ENCODE data around the gene TRPM8. TPM values are rescaled to one million over a fixed set of nuclear protein-coding genes. Genes with fewer than 3 reads are reported as not detected.
A peak's percentile ranks its signal among the peaks of the same experiment; 100 is the strongest.
"Not testable (repeated sequence)": the region's sequence is repeated elsewhere in the genome, so short reads cannot be mapped to it uniquely, and the experiment has no call there.

TRPM8 gene
- total RNA-seq, 1 donor from 2014 or later: not detected

- DNase-seq (ENCODE audit: low spot score) (no peak), ATAC-seq (no peak)
- intact Hi-C loops (cut with DNase I): no loop called here
These were observed 49.2 kb downstream of the TRPM8 start for GRCh38 chr2:233966388-233966787.

DNA sequence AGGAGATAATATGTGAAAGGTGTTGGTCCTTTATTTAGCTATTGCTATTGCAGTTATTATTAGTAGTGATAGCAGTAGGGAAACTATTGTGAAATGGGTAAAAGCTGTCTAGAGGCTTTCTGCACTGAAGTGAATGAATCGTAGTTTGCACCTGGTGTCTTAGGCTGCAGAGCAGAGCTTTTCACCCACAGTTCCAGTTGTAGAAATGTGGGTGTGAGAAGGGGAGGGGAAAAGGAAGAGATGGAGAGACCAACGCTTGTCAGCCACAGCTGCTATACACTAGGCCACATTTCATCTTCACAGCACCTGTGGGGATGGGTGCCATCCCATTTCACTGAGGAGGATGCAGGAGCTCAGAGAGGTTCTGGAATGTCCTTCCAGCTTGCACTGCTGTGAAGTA lies 50.0 kb downstream of the TRPM8 start:
- ATAC-seq (no peak), DNase-seq (ENCODE audit: low spot score) (no peak)
- intact Hi-C loops (cut with DNase I): no loop called here

DNA sequence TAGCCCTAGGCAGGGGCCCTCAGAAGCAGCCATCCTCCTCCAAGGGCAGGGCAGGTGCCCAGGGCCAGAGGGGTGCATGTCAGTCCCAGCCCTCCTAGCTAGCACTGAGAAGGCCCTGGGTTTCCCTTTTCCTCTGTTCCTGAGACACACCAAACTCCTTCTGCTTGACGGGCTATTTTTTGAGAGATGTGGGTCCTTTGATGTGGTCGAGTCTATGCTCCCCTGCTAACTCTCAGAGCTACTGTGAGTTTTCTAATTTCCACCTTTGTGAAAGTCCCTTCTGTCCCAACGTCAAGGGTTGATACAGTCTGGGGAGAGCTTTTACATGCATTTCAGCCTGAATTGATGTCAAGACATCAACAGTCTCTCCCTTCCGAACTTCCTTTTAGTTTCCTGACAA lies 51.4 kb downstream of the TRPM8 start:
- no peak for ATAC-seq
- intact Hi-C loops (cut with DNase I): no loop called here
- DNase-seq (ENCODE audit: low spot score): no peak

GRCh38 chr2:233972460-233972859 lies 55.3 kb downstream of the TRPM8 start:
- intact Hi-C loops (cut with DNase I); DNase-seq (ENCODE audit: low spot score); ATAC-seq: not testable (repeated sequence)

DNA sequence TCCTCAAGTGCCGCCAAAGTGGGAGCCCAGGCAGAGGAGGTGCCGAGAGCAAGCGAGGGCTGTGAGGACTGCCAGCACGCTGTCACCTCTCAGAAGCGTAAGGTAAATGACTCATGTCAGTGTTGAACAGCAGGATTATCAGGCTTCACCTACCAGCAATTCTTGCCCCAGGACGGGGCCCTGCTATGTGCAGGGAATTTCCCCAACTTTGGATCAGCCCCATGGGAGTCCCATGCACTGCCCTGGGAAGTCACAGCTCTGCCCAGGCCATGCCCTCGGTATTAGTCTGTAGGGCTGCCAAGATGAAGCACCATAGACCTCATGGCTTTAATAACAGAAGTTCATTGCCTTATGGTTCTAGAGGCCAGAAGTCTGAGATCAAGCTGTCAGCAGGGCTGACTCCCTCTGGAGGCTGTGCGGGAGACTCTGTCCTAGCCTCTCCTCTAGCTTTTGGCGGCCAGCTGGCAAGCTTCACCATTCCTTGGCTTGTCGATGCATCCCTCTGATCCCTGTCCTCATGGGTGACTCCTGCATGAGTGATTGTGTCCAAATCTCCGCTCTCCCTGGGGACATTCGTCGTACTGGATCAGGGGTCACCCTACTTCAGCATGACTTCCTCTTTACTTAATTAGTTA lies 55.9 kb downstream of the TRPM8 start:
- DNase-seq (ENCODE audit: low spot score) (no peak), ATAC-seq (no peak)
- intact Hi-C loops (cut with DNase I): no loop called here

- intact Hi-C loops (cut with DNase I): no loop called here
- ATAC-seq: no peak
- DNase-seq (ENCODE audit: low spot score): no peak
These were observed 56.6 kb downstream of the TRPM8 start for GRCh38 chr2:233973786-233974185.

GRCh38 chr2:233974530-233975071 lies 57.4 kb downstream of the TRPM8 start:
- peak; percentile 45 for ATAC-seq
- intact Hi-C loops (cut with DNase I): no loop called here

GRCh38 chr2:233976087-233976486 lies 58.9 kb downstream of the TRPM8 start:
- DNase-seq (ENCODE audit: low spot score): no peak
- intact Hi-C loops (cut with DNase I): no loop called here
- ATAC-seq: no peak

More at GRCh38 chr2:233974530-233975071, 57.4 kb downstream of the TRPM8 start:
- DNase-seq (ENCODE audit: low spot score): no peak

- intact Hi-C loops (cut with DNase I): no loop called here
- ATAC-seq (peak; percentile 60), DNase-seq (ENCODE audit: low spot score) (no peak)
These were observed 59.6 kb downstream of the TRPM8 start for GRCh38 chr2:233976690-233977294.

GRCh38 chr2:233977296-233977837 lies 60.2 kb downstream of the TRPM8 start:
- intact Hi-C loops (cut with DNase I): no loop called here
- ATAC-seq (no peak), DNase-seq (ENCODE audit: low spot score) (no peak)

- ATAC-seq (no peak), DNase-seq (ENCODE audit: low spot score) (no peak)
- intact Hi-C loops (cut with DNase I): loop anchor here (10.0 kb wide), 1 partner anchor 515 kb away; the partner anchor contains the start of gene ARL4C
These were observed 62.6 kb downstream of the TRPM8 start for GRCh38 chr2:233979748-233980147.

DNA sequence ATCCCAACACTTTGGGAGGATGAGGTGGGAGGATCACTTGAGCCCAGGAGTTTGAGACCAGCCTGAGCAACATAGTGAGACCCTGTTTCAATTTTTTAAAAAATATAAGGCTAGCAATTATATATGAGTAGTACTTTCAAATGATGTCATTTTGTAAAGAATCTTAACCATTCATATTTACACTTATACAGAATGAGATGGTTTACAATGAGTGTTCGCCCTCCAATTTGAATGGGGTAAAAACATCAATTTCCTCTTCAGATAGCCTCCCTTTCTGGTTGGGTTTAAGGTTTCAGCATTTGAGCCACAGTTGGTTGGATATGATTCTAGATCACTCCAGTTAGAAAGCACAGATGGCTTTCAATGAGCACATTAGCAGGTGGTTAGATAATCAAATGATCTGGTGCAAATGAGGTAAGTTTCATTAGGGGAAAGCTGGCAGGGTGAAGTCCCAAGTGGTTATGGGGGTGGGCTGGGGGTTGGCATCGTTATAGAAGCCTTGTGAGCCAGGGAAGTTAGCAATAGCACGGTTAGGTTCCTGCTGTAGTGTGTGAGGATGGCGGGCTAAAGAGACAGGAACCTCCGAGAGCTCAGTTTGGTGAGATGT lies 63.9 kb downstream of the TRPM8 start:
- intact Hi-C loops (cut with DNase I): loop anchor here (10.0 kb wide), 1 partner anchor 514 kb away; the partner anchor contains the start of gene ARL4C
- ATAC-seq (no peak), DNase-seq (ENCODE audit: low spot score) (no peak)

- ATAC-seq (no peak), DNase-seq (ENCODE audit: low spot score) (no peak)
- intact Hi-C loops (cut with DNase I): loop anchor here (10.0 kb wide), 1 partner anchor 513 kb away; the partner anchor contains the start of gene ARL4C
These were observed 64.6 kb downstream of the TRPM8 start for GRCh38 chr2:233981574-233982420.

GRCh38 chr2:233982421-233983121 lies 65.4 kb downstream of the TRPM8 start:
- intact Hi-C loops (cut with DNase I): loop anchor here (10.0 kb wide), 1 partner anchor 512 kb away; the partner anchor contains the start of gene ARL4C
- DNase-seq (ENCODE audit: low spot score): no peak
- ATAC-seq: no peak

GRCh38 chr2:233983445-233983844 lies 66.3 kb downstream of the TRPM8 start:
- intact Hi-C loops (cut with DNase I): loop anchor here (10.0 kb wide), 1 partner anchor 511 kb away; the partner anchor contains the start of gene ARL4C
- ATAC-seq: no peak

GRCh38 chr2:233988581-233988980 lies 71.4 kb downstream of the TRPM8 start:
- DNase-seq (ENCODE audit: low spot score): no peak
- no peak for ATAC-seq
- intact Hi-C loops (cut with DNase I): loop anchor here (10.0 kb wide), 1 partner anchor 506 kb away; the partner anchor contains the start of gene ARL4C

More at GRCh38 chr2:233983445-233983844, 66.3 kb downstream of the TRPM8 start:
- no peak for DNase-seq (ENCODE audit: low spot score)

DNA sequence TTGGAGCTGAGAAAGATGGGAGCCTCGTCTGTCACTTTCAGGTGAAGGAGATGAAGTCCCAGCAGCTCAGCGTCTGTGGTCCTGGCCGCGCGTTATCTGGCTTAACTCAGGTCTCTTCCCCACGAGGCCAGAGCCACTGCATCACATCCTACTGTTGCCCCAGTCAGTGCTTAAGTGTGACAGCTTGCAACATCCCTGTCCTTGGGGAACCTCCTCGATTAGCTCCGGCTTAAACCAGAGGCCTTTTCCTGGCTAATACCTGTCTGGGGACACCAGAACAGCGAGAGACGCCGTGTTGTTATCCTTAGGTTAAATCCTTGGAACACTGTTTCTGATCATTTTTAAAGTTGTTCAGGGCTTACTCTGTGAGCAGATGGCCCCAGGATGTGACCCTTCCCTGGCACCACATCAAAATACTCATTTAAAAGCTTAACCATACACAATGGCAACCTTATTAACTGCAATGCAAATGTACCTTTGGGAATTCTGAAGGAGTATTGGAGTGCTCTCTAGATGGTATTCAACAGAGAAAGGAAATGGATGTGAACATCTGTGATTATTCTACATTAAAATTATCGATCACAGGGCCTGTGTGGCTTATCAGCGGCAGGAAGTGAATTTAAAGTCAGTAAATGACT lies 72.2 kb downstream of the TRPM8 start:
- ATAC-seq (peak; percentile 57), DNase-seq (ENCODE audit: low spot score) (no peak)
- intact Hi-C loops (cut with DNase I): loop anchor here (10.0 kb wide), 1 partner anchor 505 kb away; the partner anchor contains the start of gene ARL4C
